ENCODE results near the gene PHLPP1.

Gene PHLPP1

DNA sequence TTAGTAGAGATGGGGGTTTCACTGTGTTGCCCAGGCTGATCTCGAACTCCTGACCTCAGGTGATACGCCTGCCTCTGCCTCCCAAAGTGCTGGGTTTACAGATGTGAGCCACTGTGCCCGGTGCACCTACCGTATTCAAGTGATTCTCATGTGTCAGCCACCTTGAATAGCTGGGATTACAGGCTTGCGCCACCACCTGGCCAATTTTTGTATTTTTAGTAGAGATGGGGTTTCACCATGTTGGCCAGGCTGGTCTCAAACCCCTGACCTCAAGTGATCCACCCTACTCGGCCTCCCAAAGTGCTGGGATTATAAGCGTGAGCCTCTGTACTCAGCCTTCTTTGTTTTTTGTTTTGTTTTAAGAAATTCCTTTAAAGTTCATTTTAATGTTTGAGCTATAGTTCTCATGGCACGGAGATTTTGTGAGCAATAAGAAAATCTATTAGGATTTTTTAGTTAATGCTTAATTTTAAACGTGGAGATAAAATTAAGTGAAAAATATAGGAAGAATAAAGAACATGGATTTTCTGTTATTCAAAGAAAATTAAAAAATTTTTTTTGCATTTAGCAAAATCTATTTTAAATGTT lies 242.6 kb downstream of the PHLPP1 start:
- no peak overlapping the region for H3K4me3 ChIP-seq (ENCODE audit: low read depth, low read length)
- DNase-seq (ENCODE audit: low read depth, low spot score): no peak
- ChIA-PET CTCF (interaction anchor here (0.8 to 9.8 kb wide), 14 partner anchors 13 to 373 kb away, joined by 3 to 59 read pairs (median 4); partner anchors contain the start of gene PHLPP1), POLR2A (no interaction called here)
- peak; percentile 13 for TF ChIP-seq CTCF (IDR thresholded peaks at IDR 0.05; ENCODE audit: insufficient read depth, low read length, missing control alignments)

DNA sequence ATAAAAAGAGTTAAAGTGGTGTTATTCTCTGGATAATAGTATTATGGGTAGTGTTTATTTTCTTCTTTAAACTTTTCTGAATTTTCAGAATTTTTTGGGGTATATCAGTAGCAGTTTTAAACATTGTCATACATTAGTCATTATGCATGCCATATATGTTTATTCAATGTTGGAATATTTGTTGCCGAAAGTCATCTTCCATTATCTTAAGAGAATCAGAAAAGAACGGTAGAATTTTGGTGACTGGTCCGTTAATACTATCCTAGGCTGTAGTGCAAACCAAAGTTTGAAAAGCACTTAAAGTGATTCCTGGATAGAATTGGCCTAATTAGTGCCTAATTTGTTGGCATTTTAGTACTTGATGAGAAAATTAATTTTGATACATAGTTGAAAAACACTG lies 244.1 kb downstream of the PHLPP1 start:
- POLR2A ChIA-PET: no interaction called here
- no peak for TF ChIP-seq CTCF (IDR thresholded peaks at IDR 0.05; ENCODE audit: insufficient read depth, low read length, missing control alignments)
- CTCF ChIA-PET: interaction anchor here (0.7 to 9.8 kb wide), 6 partner anchors 10 to 374 kb away, joined by 3 to 59 read pairs (median 6); partner anchors contain the start of gene PHLPP1
- no peak overlapping the region for H3K4me3 ChIP-seq (ENCODE audit: low read depth, low read length)
- no peak for DNase-seq (ENCODE audit: low read depth, low spot score)

DNA sequence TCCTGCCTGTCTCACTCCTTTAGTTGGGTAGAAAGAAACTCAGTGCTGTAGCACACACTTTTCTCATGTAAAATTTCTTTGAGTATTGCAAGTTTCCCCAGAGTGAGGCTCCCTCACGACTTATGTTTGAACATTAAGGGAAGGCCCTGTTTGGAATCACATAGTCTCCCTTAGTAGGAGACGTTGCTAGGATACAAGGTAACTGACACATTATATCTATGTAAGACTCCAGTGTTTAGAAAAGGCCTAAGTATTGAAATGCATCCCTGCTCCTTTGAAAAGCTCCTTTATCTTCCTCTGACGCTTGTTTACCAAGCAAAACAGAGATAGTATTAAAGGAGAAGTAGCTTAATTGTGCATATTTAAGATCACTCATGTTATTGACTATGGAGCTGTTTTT lies 248.2 kb downstream of the PHLPP1 start:
- TF ChIP-seq CTCF (IDR thresholded peaks at IDR 0.05; ENCODE audit: insufficient read depth, low read length, missing control alignments): no peak
- no peak overlapping the region for H3K4me3 ChIP-seq (ENCODE audit: low read depth, low read length)
- no peak for DNase-seq (ENCODE audit: low read depth, low spot score)
- ChIA-PET CTCF (interaction anchor here (0.6 to 9.8 kb wide), 8 partner anchors 8 to 476 kb away, joined by 3 to 59 read pairs (median 4); partner anchors contain the start of gene PHLPP1), POLR2A (interaction anchor here (0.7 kb wide), 1 partner anchor 249 kb away, joined by 3 read pairs; no protein-coding TSS in a partner anchor)

GRCh38 chr18:62964432-62964831 lies 249.1 kb downstream of the PHLPP1 start:
- no peak for DNase-seq (ENCODE audit: low read depth, low spot score)
- ChIA-PET POLR2A (no interaction called here), CTCF (interaction anchor here (0.9 to 9.8 kb wide), 5 partner anchors 9 to 380 kb away, joined by 3 to 59 read pairs (median 4); no protein-coding TSS in a partner anchor)
- no peak overlapping the region for H3K4me3 ChIP-seq (ENCODE audit: low read depth, low read length)
- TF ChIP-seq CTCF (IDR thresholded peaks at IDR 0.05; ENCODE audit: insufficient read depth, low read length, missing control alignments): no peak

DNA sequence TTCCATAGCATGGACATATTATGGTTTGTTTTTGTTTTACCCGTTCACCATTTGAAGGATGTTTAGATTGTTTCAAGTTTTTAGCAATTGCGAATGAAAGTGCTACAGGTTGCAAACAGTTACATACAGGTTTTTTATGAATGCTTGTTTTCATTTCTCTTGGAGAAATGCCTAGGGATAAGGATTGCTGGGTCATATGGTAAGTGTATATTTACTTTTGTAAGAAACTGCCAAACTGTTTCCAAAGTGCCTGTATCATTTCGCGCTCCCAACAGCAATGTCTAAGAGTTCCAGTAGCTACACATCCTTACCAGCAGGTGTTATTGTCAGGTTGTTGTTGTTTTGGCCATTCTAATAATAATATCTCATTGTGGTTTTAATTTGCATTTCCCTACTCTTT lies 251.7 kb downstream of the PHLPP1 start:
- no peak for TF ChIP-seq CTCF (IDR thresholded peaks at IDR 0.05; ENCODE audit: insufficient read depth, low read length, missing control alignments)
- no peak for DNase-seq (ENCODE audit: low read depth, low spot score)
- no peak overlapping the region for H3K4me3 ChIP-seq (ENCODE audit: low read depth, low read length)
- CTCF ChIA-PET: interaction anchor here (1.0 to 1.8 kb wide), 2 partner anchors 11 to 16 kb away, joined by 3 to 4 read pairs; no protein-coding TSS in a partner anchor
- POLR2A ChIA-PET: no interaction called here

DNA sequence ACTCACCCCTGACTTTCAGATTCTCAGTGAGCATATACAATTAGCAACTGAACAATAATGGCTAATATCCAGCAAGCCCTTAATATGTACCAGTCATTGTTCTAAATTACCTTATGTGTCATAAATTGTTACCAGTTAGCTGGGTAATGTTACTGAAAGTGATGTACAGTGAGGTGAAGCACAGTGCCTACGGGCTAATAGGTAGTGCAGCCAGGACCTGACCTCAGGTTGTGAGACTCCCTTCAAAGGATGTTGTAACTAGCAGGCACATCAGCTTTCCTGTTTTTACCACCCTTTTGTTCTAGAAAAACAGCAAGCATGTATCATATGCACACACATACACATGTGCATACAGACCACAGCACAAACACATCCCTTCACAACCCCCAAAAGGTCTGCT lies 258.3 kb downstream of the PHLPP1 start:
- POLR2A ChIA-PET: no interaction called here
- no peak for DNase-seq (ENCODE audit: low read depth, low spot score)
- H3K4me3 ChIP-seq (ENCODE audit: low read depth, low read length): no peak overlapping the region
- no peak for TF ChIP-seq CTCF (IDR thresholded peaks at IDR 0.05; ENCODE audit: insufficient read depth, low read length, missing control alignments)
- CTCF ChIA-PET: interaction anchor here (1.6 to 3.3 kb wide), 2 partner anchors 9 to 387 kb away, joined by 7 to 19 read pairs; no protein-coding TSS in a partner anchor

All from AG04449 (cell line).